Measurements from ENCODE around the gene CCDC57.

The CCDC57 gene

GRCh38 chr17:82118815-82119380 lies 93.7 kb downstream of the CCDC57 start:
- no peak for DNase-seq

- DNase-seq: no peak
Observed at GRCh38 chr17:82118168-82118814, 94.4 kb downstream of the CCDC57 start.

- DNase-seq: no peak
Observed at GRCh38 chr17:82117139-82118090, 95.2 kb downstream of the CCDC57 start.

GRCh38 chr17:82116246-82116645 lies 96.4 kb downstream of the CCDC57 start:
- no peak for DNase-seq

- no peak for DNase-seq
Observed at GRCh38 chr17:82114872-82115271, 97.8 kb downstream of the CCDC57 start.

- no peak for DNase-seq
Observed at GRCh38 chr17:82114447-82114846, 98.2 kb downstream of the CCDC57 start.

GRCh38 chr17:82113941-82114340 lies 98.7 kb downstream of the CCDC57 start:
- DNase-seq: no peak

- DNase-seq: no peak
Observed at GRCh38 chr17:82113422-82113821, 99.2 kb downstream of the CCDC57 start.

GRCh38 chr17:82112914-82113311 lies 99.7 kb downstream of the CCDC57 start:
- DNase-seq: no peak

GRCh38 chr17:82112181-82112913 lies 100.3 kb downstream of the CCDC57 start:
- no peak for DNase-seq

- DNase-seq: no peak
Observed at GRCh38 chr17:82110298-82110697, 102.3 kb downstream of the CCDC57 start.

- DNase-seq: no peak
Observed at GRCh38 chr17:82108961-82109475, 103.6 kb downstream of the CCDC57 start.

- DNase-seq: no peak
Observed at GRCh38 chr17:82108496-82108945, 104.1 kb downstream of the CCDC57 start.

GRCh38 chr17:82108038-82108437 lies 104.6 kb downstream of the CCDC57 start:
- no peak for DNase-seq

- no peak for DNase-seq
Observed at GRCh38 chr17:82107341-82107860, 105.2 kb downstream of the CCDC57 start.

- no peak for DNase-seq
Observed at GRCh38 chr17:82106688-82107305, 105.8 kb downstream of the CCDC57 start.

GRCh38 chr17:82105882-82106687 lies 106.6 kb downstream of the CCDC57 start:
- DNase-seq: peak; percentile 49

GRCh38 chr17:82105417-82105881 lies 107.2 kb downstream of the CCDC57 start:
- DNase-seq: no peak

GRCh38 chr17:82104797-82105416 lies 107.7 kb downstream of the CCDC57 start:
- no peak for DNase-seq

All from KG1 (cell line).